Panc1 (cell line): ENCODE data around the gene RAD50.

ENCODE experiments used
- CTCF ChIP-seq: fragments of 450-650 bp; IDR thresholded peaks from 2 replicates; pipeline ENCODE4 v1.5.1; 2017; ENCODE audit warnings: mild to moderate bottlenecking
- REST ChIP-seq, 2 experiments: IDR thresholded peaks; 2 replicates each; pipeline ENCODE4 v1.6.1; 2011 to 2012; ENCODE audit warnings: low read depth in 2 of 2, control low read depth in 1 of 2, low read length in 1 of 2, mild to moderate bottlenecking in 1 of 2, moderate library complexity in 1 of 2; ENCODE audit not compliant: insufficient read depth in 1 of 2
- TCF7L2 ChIP-seq: IDR thresholded peaks from 2 replicates; pipeline ENCODE4 v1.6.1; 2011; ENCODE audit warnings: mild to moderate bottlenecking, low read depth, low read length, inconsistent platforms

DNA sequence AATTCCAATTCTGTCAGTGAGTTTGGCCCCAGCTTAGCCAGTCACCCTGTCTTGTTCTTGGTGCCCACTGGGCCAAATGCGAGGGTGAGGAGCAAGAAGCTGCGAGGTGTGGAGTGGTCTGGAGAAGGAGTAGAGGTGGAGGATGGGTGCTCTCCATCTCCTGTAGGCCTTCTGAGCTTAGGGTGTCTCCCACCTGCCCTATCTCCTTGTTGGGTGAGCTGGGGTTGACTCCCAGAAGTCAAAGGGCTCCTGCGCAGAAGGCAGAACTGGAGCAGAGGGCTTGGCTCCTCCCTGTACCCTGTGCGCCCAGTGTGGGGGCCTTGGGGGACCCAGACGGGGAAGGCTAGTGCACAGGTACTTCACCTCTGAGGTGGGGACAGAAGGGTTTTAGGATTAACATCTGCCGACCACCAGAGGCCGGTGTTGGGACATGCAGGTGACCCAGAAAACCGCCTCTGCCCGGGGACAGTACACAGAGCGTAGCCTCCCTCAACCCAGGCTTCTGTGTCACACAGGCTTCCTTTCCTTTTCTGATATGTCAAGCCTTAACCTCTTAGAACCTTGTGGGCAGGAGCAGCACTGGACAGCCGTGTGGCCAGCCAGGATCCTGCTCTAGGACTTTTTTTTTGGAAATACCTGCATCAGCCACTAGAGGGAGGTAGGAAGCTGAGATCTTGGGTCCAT, 30.3 kb upstream of the RAD50 start:
- TF ChIP-seq CTCF, result peak; percentile 98
- TF ChIP-seq REST (IDR thresholded peaks at IDR 0.05; ENCODE audit: insufficient read depth in 1 of 2, low read depth in 2 of 2, low read length in 1 of 2), result no peak
- TF ChIP-seq TCF7L2, result no peak
